K562 treated with DMSO at 1 percent for 12 hours (cell line): Measurements from ENCODE around the gene RAB20. TPM values are rescaled to one million over a fixed set of nuclear protein-coding genes. Genes with fewer than 3 reads are reported as not detected.

Experiments
- total RNA-seq: library from RNA; unstranded; fragments of 300-600 nt; gene quantifications from 2 replicates; pipeline ENCODE4 v1.2.3, GENCODE V29; 2022; ENCODE audit not compliant: insufficient read depth

RAB20 gene
- total RNA-seq, result 6.9 and 11.1 TPM in 2 replicates

GRCh38 chr13:110561344-110562035 is at the start of gene RAB20:
TSS of gene RAB20 (minus strand) at chr13:110561722. CDS start at chr13:110561519, 203 bp downstream.

Other genes starting within 250 kb of the RAB20 start
- gene NAXD, start 53.8 kb upstream of the RAB20 start, total RNA-seq, result 19.4 and 24.4 TPM in 2 replicates
- 20.2 and 34.0 TPM in 2 replicates for gene CARS2, start 144.4 kb upstream of the RAB20 start, total RNA-seq
- 12.0 and 18.3 TPM in 2 replicates for gene ING1, start 152.0 kb upstream of the RAB20 start, total RNA-seq